Spleen (tissue), 3 donors: ENCODE results near the gene MEGF6.

Experiments used
- POLR2A ChIP-seq, 3 donors: fragments of 450-650 bp; IDR thresholded peaks; one replicate each; pipeline ENCODE4 v1.5.1; 2017; ENCODE audit warnings: antibody characterized with exemption in 3 of 3, mild to moderate bottlenecking in 1 of 3
- POLR2AphosphoS5 ChIP-seq, 3 donors: sonication (generic); formaldehyde crosslinking; IDR thresholded peaks; one replicate each; pipeline ENCODE4 v1.5.1; 2017; ENCODE audit warnings: antibody characterized with exemption in 3 of 3

DNA sequence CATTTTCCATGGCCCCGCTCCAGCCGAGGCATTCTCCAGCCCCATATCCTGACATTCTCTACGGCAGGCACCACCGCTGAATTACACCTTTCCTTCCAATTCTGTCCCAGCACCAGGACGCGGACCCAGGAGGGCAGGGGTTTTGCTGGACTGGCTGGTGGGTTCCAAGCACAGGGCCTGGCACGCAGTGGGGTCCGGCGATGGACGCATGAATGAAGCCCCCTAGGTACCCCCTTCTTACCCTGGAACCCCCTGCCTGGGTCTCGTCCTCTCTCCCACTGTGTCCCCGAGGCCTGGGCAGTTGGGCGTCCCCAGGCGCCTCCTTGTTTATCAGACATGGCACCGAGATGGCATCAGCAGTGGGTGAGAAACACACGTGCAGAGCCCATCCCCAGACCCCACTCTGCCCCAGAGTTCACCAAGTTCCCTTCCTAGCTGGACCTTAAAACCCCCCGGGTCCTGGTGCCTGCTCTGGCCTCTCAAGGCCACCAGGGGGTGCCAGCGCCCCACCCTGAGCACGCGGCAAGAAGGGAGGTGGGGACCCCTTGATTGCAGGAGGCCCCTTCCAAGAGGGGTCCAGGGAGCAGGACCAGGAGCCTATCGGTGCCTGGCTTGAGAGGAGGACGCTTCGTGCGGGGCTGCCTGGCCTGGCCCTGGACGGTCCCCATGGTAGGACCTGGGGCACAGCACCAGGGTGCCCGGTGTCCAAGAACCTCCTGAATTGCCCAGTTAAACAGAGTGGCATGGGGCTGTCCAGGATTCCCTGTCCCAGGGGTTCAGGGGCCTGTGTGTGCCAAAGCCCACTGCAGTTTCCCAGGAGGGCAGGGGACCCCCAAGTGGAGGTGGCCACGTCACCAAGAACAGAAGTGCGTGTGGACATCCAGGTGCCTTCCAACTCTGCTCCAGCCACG is 46.1 kb downstream of the MEGF6 start:
- no peak for TF ChIP-seq POLR2A (IDR thresholded peaks at IDR 0.05)
- no peak for TF ChIP-seq POLR2AphosphoS5 (IDR thresholded peaks at IDR 0.05)
